HepG2 (cell line): ENCODE results near the gene TRIM42. TPM values are rescaled to one million over a fixed set of nuclear protein-coding genes. Genes with fewer than 3 reads are reported as not detected.

Source experiments
- ATAC-seq: fragments of 200-7000 bp; cut with Tn5 transposase; 3 replicates; pipeline ENCODE4 v1.9.1; 2020; ENCODE audit warnings: mild to moderate bottlenecking, moderate library complexity
- Bru-seq: library from RNA; stranded (reverse); fragments of 400-500 nt; gene quantifications from one replicate; lab custom pipeline; 2021; lab: Mats Ljungman, UMichigan
- BruChase-seq, 2 experiments: library from RNA; stranded (reverse); fragments of 400-500 nt; gene quantifications; one replicate each; lab custom pipeline; 2021; lab: Mats Ljungman, UMichigan
- BruUV-seq: library from RNA; stranded (reverse); fragments of 400-500 nt; replicated peaks from 2 replicates; lab custom pipeline; 2021; lab: Mats Ljungman, UMichigan
- CTCF ChIA-PET: fragments of 300-600 bp; formaldehyde crosslinking; extraction: SDS; loops from one replicate; lab custom pipeline; 2021; ENCODE audit warnings: low total read pairs, inconsistent platforms, low intra/inter-chr PET ratio; lab: Yijun Ruan, JAX
- POLR2A ChIA-PET: fragments of 350-600 bp; sonication (Branson Sonifier 250); formaldehyde crosslinking; loops from one replicate; lab custom pipeline; 2020; ENCODE audit warnings: antibody characterized with exemption, inconsistent platforms; lab: Yijun Ruan, JAX
- DNase-seq: peaks from one replicate; pipeline ENCODE4 v3.0.0-alpha.2; 2015; ENCODE audit warnings: low spot score
- FAIRE-seq: peaks from 3 replicates; lab custom pipeline; 2011; peaks lifted over from hg19 to GRCh38; lab: Jason Lieb, UNC
- H2AFZ ChIP-seq: one replicate; pipeline ENCODE4 v1.6.1; 2011; ENCODE audit warnings: low read length, inconsistent platforms
- H3K27ac ChIP-seq: fragments of 300-600 bp; 3 replicates; pipeline ENCODE4 v1.8.0; 2011; ENCODE audit warnings: mixed run types, mild to moderate bottlenecking, mixed read lengths, low read length, inconsistent platforms; ENCODE audit not compliant: insufficient read depth; ENCODE audit errors: extremely low read length
- H3K27me3 ChIP-seq, 2 experiments: fragments of 200-600 bp in 1 of 2; 2 replicates in 1 of 2; 3 replicates in 1 of 2; pipeline versions ENCODE4 v1.6.0 to v1.8.0; 2011; ENCODE audit warnings: low read length in 2 of 2, mild to moderate bottlenecking in 2 of 2, moderate library complexity in 2 of 2, inconsistent platforms in 1 of 2; ENCODE audit not compliant: insufficient read depth in 2 of 2, control insufficient read depth in 1 of 2
- H3K36me3 ChIP-seq, 2 experiments: fragments of 200-600 bp in 1 of 2; replicated peaks in 1 of 2; 2 replicates in 1 of 2; 3 replicates in 1 of 2; pipeline versions ENCODE4 v1.5.1 to v1.8.0; 2011; ENCODE audit warnings: low read length in 2 of 2, inconsistent platforms in 1 of 2; ENCODE audit not compliant: insufficient read depth in 2 of 2, control insufficient read depth in 1 of 2
- H3K4me1 ChIP-seq: 2 replicates; pipeline ENCODE4 v1.5.1; 2012; ENCODE audit warnings: low read length, inconsistent platforms; ENCODE audit not compliant: insufficient read depth
- H3K4me2 ChIP-seq: 2 replicates; pipeline ENCODE4 v1.6.0; 2011; ENCODE audit warnings: low read depth, low read length, inconsistent platforms
- H3K4me3 ChIP-seq, 3 experiments: fragments of 200-600 bp in 1 of 3; sonication (generic), shearing (Covaris generic) in 1 of 3; replicated peaks in 1 of 3; 2 replicates each; pipeline ENCODE4 v1.5.1; 2011 to 2016; ENCODE audit warnings: low read length in 3 of 3, inconsistent platforms in 2 of 3, low read depth in 2 of 3, mild to moderate bottlenecking in 2 of 3, control low read depth in 1 of 3, mixed read lengths in 1 of 3; ENCODE audit not compliant: insufficient read depth in 1 of 3
- H3K79me2 ChIP-seq: one replicate; pipeline ENCODE4 v1.6.1; 2011; ENCODE audit warnings: low read length, inconsistent platforms; ENCODE audit not compliant: insufficient read depth
- H3K9ac ChIP-seq: 2 replicates; pipeline ENCODE4 v1.6.0; 2011; ENCODE audit warnings: mild to moderate bottlenecking, low read depth, low read length, inconsistent platforms; ENCODE audit not compliant: insufficient read depth
- H3K9me3 ChIP-seq: 2 replicates; pipeline ENCODE4 v1.5.1; 2012; ENCODE audit warnings: mild to moderate bottlenecking, low read length
- H4K20me1 ChIP-seq: 2 replicates; pipeline ENCODE4 v1.6.0; 2011; ENCODE audit warnings: inconsistent platforms, mild to moderate bottlenecking, low read length, moderate library complexity; ENCODE audit not compliant: insufficient read depth
- CBX2 ChIP-seq, 2 experiments: fragments of 200-600 bp in 1 of 2; sonication (generic); formaldehyde crosslinking in 1 of 2; IDR thresholded peaks; 2 replicates each; pipeline versions ENCODE4 v1.7.0 to v1.8.1; 2018 to 2022; ENCODE audit warnings: low read depth in 2 of 2, low read length in 1 of 2, mild to moderate bottlenecking in 1 of 2, missing genetic modification reagents in 1 of 2
- TAF15 ChIP-seq: fragments of 200-400 bp; formaldehyde crosslinking; IDR thresholded peaks from one replicate; pipeline ENCODE4 v1.6.1; 2018; ENCODE audit warnings: mild to moderate bottlenecking, low read depth, low read length; ENCODE audit not compliant: poor library complexity, severe bottlenecking
- TEAD3 ChIP-seq: optimal IDR thresholded peaks from 2 replicates; pipeline ENCODE3; 2016; ENCODE audit warnings: borderline replicate concordance
- ZFYVE20 ChIP-seq: sonication (generic); formaldehyde crosslinking; IDR thresholded peaks from 2 replicates; pipeline ENCODE4 v1.8.0; 2023; ENCODE audit warnings: low read depth, mild to moderate bottlenecking, moderate library complexity, missing genetic modification reagents, borderline replicate concordance
- ZNF460 ChIP-seq: sonication (generic); formaldehyde crosslinking; IDR thresholded peaks from 2 replicates; pipeline ENCODE4 v1.5.1; 2020; ENCODE audit warnings: missing genetic modification reagents, mild to moderate bottlenecking, borderline replicate concordance
- WGBS: methylation state at CpG from one replicate; pipeline ENCODE4 v1.1.6; 2017; ENCODE audit warnings: low lambda C conversion rate; 5-methylcytosine and 5-hydroxymethylcytosine counted together
- in situ Hi-C: cut with HindIII; loops from 2 replicates; pipeline ENCODE4 v1.10.0; 2017; ENCODE audit warnings: low pct_unique_long_range_greater_than_20kb; ENCODE audit not compliant: extremely low pct_ligation_motif_present
- intact Hi-C: fragments of 100-400 bp; cut with micrococcal nuclease; formaldehyde crosslinking; loops from one replicate; pipeline ENCODE4 v1.10.0; 2022; ENCODE audit not compliant: unreplicated experiment
- long read RNA-seq, 2 experiments: library from RNA in 1 of 2; library from polyadenylated mRNA in 1 of 2; stranded (forward) in 1 of 2; unstranded in 1 of 2; transcript quantifications; one replicate each; pipeline ENCODE4 v2.0.0, GENCODE V29; 2019 to 2022
- polyA minus RNA-seq, 3 experiments: library from RNA; depleted of rRNA, polyadenylated mRNA; stranded (reverse); fragments of >200 nt; gene quantifications; 2 replicates each; pipeline ENCODE4 v1.2.3, GENCODE V29; 2011; ENCODE audit warnings: low replicate concordance in 1 of 3
- polyA plus RNA-seq, 8 experiments: library from polyadenylated mRNA; depleted of rRNA in 3 of 8; stranded (reverse) in 7 of 8; unstranded in 1 of 8; fragments of >200 nt; fragmentation: Illumina TruSeq in 4 of 8; extraction: Trizol in 4 of 8; gene quantifications; 2 replicates each; pipeline versions ENCODE4 v1.2.1 to v1.2.3, GENCODE V29; 2011 to 2016; ENCODE audit warnings: low read depth in 4 of 8, missing spikeins in 1 of 8, mixed read lengths in 1 of 8; ENCODE audit not compliant: insufficient read depth in 1 of 8
- total RNA-seq, 5 experiments: library from RNA; depleted of rRNA; stranded (reverse); fragments of >200 nt; fragmentation: Illumina TruSeq; extraction: Trizol; gene quantifications; 2 replicates each; pipeline ENCODE4 v1.2.3, GENCODE V29; 2016; ENCODE audit warnings: low read depth in 1 of 5
- TF ChIP-seq, protein P1 (sequence below): sonication (generic); formaldehyde crosslinking; conservative IDR thresholded peaks from 2 replicates; pipeline ENCODE4 v1.4.0; 2020; ENCODE audit warnings: missing genetic modification reagents
- TF ChIP-seq, protein P2 (sequence below): sonication (generic); formaldehyde crosslinking; IDR thresholded peaks from 2 replicates; pipeline ENCODE4 v1.4.0; 2020; ENCODE audit warnings: low read depth, missing genetic modification reagents
- TF ChIP-seq, protein P3 (sequence below): sonication (generic); formaldehyde crosslinking; IDR thresholded peaks from 2 replicates; pipeline ENCODE4 v1.4.0; 2020; ENCODE audit warnings: mild to moderate bottlenecking, missing genetic modification reagents

Gene TRIM42
- not detected in 2 replicates for total RNA-seq (2016; rRNA removed; fragmentation: Illumina TruSeq; extraction: Trizol)
- not detected in 2 replicates for total RNA-seq (2016; cell fraction: cytosol; rRNA removed; fragmentation: Illumina TruSeq; extraction: Trizol; ENCODE audit: low read depth)
- not detected in 2 replicates for total RNA-seq (2016; cell fraction: insoluble cytoplasmic fraction; rRNA removed; fragmentation: Illumina TruSeq; extraction: Trizol)
- not detected in 2 replicates for total RNA-seq (2016; cell fraction: membrane; rRNA removed; fragmentation: Illumina TruSeq; extraction: Trizol)
- total RNA-seq (2016; cell fraction: nucleus; rRNA removed; fragmentation: Illumina TruSeq; extraction: Trizol): not detected in 2 replicates
- not detected in 2 replicates for polyA plus RNA-seq (2011; rRNA removed)
- polyA plus RNA-seq (2011; cell fraction: cytosol; rRNA removed): not detected in 2 replicates
- polyA plus RNA-seq (2011; cell fraction: nucleus; rRNA removed): not detected in 2 replicates
- polyA plus RNA-seq (2012): not detected in 2 replicates
- polyA plus RNA-seq (2016; cell fraction: cytosol; fragmentation: Illumina TruSeq; extraction: Trizol; ENCODE audit: low read depth): not detected in 2 replicates
- polyA plus RNA-seq (2016; cell fraction: insoluble cytoplasmic fraction; fragmentation: Illumina TruSeq; extraction: Trizol; ENCODE audit: low read depth): not detected in 2 replicates
- not detected in 2 replicates for polyA plus RNA-seq (2016; cell fraction: membrane; fragmentation: Illumina TruSeq; extraction: Trizol; ENCODE audit: low read depth)
- not detected in 2 replicates for polyA plus RNA-seq (2016; cell fraction: nucleus; fragmentation: Illumina TruSeq; extraction: Trizol; ENCODE audit: insufficient read depth, low read depth)
- polyA minus RNA-seq (2011; rRNA and poly(A)+ RNA removed; ENCODE audit: low replicate concordance): not detected in 2 replicates
- not detected in 2 replicates for polyA minus RNA-seq (2011; cell fraction: cytosol; rRNA and poly(A)+ RNA removed)
- polyA minus RNA-seq (2011; cell fraction: nucleus; rRNA and poly(A)+ RNA removed): not detected in 2 replicates
- percentile 5 among the genes with signal in this experiment for Bru-seq, nascent RNA
- BruChase-seq, experiment 1, labeled RNA remaining after a 6-hour chase: percentile 5 among the genes with signal in this experiment
- percentile 5 among the genes with signal in this experiment for BruChase-seq, experiment 2, labeled RNA remaining after a 2-hour chase
- long read RNA-seq, experiment 1: 0 reads
- long read RNA-seq, experiment 2: 0 reads

DNA sequence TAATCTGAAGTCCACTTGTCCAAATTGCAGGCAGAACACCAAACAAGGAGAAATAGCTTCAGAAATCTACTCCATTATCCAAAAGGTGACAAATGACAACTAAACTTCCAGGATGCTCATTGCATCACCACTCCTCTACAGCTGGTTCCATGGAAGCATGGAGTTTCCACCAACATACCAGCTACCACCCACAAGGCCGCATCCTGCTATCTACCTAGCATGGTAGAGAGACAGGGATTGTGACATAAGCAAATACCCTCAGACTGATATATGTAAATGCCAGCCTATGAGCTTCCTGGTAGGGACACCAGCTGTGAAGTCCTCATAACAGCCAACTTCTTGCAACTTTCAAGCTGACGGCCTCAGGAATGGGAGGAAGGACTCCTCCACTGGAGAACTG, at the start of gene TRIM42:
TSS of gene TRIM42 (plus strand) at position 301 of the 400 bp plus-strand sequence. CDS start 166 bp downstream, outside the sequence.
- DNase-seq: no peak
- Histone ChIP-seq H3K4me2 (no peak within 1 kb of the TSS), H2AFZ (no peak within 1 kb of the TSS), H3K27ac (no peak within 1 kb of the TSS), H3K27me3 (no peaks in the 10 kb centered on the region), H3K36me3 (no peaks in the 10 kb centered on the region), H3K79me2 (no peaks in the 10 kb centered on the region), H3K4me3 (no peak within 1 kb of the TSS), H4K20me1 (no peaks in the 10 kb centered on the region), H3K4me1 (no peaks in the 10 kb centered on the region), H3K9me3 (no peaks in the 10 kb centered on the region)
- ATAC-seq: no peak
- in situ Hi-C loops (no loop called here), intact Hi-C loops (no loop called here)
- ChIA-PET CTCF (no interaction called here), POLR2A (no interaction called here)
- no TSS peak for BruUV-seq
- WGBS: no CpG with 5 or more reads among the region's 2 CpGs
- no peak for TF ChIP-seq ZFYVE20
- no peak for TF ChIP-seq TEAD3
- no peak for TF ChIP-seq TAF15
- TF ChIP-seq, protein P1, sequence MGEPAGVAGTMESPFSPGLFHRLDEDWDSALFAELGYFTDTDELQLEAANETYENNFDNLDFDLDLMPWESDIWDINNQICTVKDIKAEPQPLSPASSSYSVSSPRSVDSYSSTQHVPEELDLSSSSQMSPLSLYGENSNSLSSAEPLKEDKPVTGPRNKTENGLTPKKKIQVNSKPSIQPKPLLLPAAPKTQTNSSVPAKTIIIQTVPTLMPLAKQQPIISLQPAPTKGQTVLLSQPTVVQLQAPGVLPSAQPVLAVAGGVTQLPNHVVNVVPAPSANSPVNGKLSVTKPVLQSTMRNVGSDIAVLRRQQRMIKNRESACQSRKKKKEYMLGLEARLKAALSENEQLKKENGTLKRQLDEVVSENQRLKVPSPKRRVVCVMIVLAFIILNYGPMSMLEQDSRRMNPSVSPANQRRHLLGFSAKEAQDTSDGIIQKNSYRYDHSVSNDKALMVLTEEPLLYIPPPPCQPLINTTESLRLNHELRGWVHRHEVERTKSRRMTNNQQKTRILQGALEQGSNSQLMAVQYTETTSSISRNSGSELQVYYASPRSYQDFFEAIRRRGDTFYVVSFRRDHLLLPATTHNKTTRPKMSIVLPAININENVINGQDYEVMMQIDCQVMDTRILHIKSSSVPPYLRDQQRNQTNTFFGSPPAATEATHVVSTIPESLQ (CRISPR knock-in tag): no peak
- TF ChIP-seq, protein P2, sequence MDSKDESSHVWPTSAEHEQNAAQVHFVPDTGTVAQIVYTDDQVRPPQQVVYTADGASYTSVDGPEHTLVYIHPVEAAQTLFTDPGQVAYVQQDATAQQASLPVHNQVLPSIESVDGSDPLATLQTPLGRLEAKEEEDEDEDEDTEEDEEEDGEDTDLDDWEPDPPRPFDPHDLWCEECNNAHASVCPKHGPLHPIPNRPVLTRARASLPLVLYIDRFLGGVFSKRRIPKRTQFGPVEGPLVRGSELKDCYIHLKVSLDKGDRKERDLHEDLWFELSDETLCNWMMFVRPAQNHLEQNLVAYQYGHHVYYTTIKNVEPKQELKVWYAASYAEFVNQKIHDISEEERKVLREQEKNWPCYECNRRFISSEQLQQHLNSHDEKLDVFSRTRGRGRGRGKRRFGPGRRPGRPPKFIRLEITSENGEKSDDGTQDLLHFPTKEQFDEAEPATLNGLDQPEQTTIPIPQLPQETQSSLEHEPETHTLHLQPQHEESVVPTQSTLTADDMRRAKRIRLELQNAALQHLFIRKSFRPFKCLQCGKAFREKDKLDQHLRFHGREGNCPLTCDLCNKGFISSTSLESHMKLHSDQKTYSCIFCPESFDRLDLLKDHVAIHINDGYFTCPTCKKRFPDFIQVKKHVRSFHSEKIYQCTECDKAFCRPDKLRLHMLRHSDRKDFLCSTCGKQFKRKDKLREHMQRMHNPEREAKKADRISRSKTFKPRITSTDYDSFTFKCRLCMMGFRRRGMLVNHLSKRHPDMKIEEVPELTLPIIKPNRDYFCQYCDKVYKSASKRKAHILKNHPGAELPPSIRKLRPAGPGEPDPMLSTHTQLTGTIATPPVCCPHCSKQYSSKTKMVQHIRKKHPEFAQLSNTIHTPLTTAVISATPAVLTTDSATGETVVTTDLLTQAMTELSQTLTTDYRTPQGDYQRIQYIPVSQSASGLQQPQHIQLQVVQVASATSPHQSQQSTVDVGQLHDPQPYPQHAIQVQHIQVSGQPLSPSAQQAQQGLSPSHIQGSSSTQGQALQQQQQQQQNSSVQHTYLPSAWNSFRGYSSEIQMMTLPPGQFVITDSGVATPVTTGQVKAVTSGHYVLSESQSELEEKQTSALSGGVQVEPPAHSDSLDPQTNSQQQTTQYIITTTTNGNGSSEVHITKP: no peak
- TF ChIP-seq, protein P3, sequence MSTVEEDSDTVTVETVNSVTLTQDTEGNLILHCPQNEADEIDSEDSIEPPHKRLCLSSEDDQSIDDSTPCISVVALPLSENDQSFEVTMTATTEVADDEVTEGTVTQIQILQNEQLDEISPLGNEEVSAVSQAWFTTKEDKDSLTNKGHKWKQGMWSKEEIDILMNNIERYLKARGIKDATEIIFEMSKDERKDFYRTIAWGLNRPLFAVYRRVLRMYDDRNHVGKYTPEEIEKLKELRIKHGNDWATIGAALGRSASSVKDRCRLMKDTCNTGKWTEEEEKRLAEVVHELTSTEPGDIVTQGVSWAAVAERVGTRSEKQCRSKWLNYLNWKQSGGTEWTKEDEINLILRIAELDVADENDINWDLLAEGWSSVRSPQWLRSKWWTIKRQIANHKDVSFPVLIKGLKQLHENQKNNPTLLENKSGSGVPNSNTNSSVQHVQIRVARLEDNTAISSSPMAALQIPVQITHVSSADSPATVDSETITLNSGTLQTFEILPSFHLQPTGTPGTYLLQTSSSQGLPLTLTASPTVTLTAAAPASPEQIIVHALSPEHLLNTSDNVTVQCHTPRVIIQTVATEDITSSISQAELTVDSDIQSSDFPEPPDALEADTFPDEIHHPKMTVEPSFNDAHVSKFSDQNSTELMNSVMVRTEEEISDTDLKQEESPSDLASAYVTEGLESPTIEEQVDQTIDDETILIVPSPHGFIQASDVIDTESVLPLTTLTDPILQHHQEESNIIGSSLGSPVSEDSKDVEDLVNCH: no peak
- TF ChIP-seq CBX2 (IDR thresholded peaks at IDR 0.05; ENCODE audit: low read depth, low read length): no peak
- no peak for TF ChIP-seq CBX2 (CRISPR knock-in tag; IDR thresholded peaks at IDR 0.05; ENCODE audit: low read depth)
- TF ChIP-seq ZNF460 (CRISPR knock-in tag): no peak
- TF ChIP-seq, all 625 proteins: peak for 0
- no peak within 1 kb of the TSS for H3K9ac ChIP-seq
- FAIRE-seq: no peak
